ENCODE results near the gene SNORC.
A peak's percentile ranks its signal among the peaks of the same experiment; 100 is the strongest.

The SNORC gene

GRCh38 chr2:232866104-232866503 lies 4.0 kb upstream of the SNORC start:
- no peak for DNase-seq (ENCODE audit: low read depth in 2 of 3, low spot score in 1 of 3)

GRCh38 chr2:232869138-232870017 lies 686 bp upstream of the SNORC start:
- no peak for DNase-seq (ENCODE audit: low read depth in 2 of 3, low spot score in 1 of 3)

- no peak for DNase-seq (ENCODE audit: low read depth in 2 of 3, low spot score in 1 of 3)
These were observed 805 bp downstream of the SNORC start for GRCh38 chr2:232870766-232871371.

GRCh38 chr2:232871418-232871834 lies 1.4 kb downstream of the SNORC start:
- DNase-seq (ENCODE audit: low read depth in 2 of 3, low spot score in 1 of 3) = no peak

- DNase-seq (ENCODE audit: low read depth in 2 of 3, low spot score in 1 of 3) = no peak
These were observed 2.0 kb downstream of the SNORC start for GRCh38 chr2:232871835-232872736.

- DNase-seq (ENCODE audit: low read depth in 2 of 3, low spot score in 1 of 3) = no peak
These were observed 2.8 kb downstream of the SNORC start for GRCh38 chr2:232872826-232873225.

GRCh38 chr2:232873292-232873908 lies 3.3 kb downstream of the SNORC start:
- DNase-seq (ENCODE audit: low read depth in 2 of 3, low spot score in 1 of 3) = no peak

- DNase-seq (ENCODE audit: low read depth in 2 of 3, low spot score in 1 of 3) = no peak
These were observed 4.0 kb downstream of the SNORC start for GRCh38 chr2:232873909-232874641.

- DNase-seq (ENCODE audit: low read depth in 2 of 3, low spot score in 1 of 3) = no peak
These were observed 4.7 kb downstream of the SNORC start for GRCh38 chr2:232874677-232875223.

GRCh38 chr2:232875256-232876121 lies 5.4 kb downstream of the SNORC start:
- DNase-seq (ENCODE audit: low read depth in 2 of 3, low spot score in 1 of 3) = no peak

- peak in 1 of 3 donors; percentile 13 for DNase-seq (ENCODE audit: low read depth in 2 of 3, low spot score in 1 of 3)
These were observed 6.3 kb downstream of the SNORC start for GRCh38 chr2:232876161-232876977.

- DNase-seq (ENCODE audit: low read depth in 2 of 3, low spot score in 1 of 3) = no peak
These were observed 6.9 kb downstream of the SNORC start for GRCh38 chr2:232876978-232877441.

GRCh38 chr2:232877940-232878511 lies 8.0 kb downstream of the SNORC start:
- DNase-seq (ENCODE audit: low read depth in 2 of 3, low spot score in 1 of 3) = no peak

- no peak for DNase-seq (ENCODE audit: low read depth in 2 of 3, low spot score in 1 of 3)
These were observed 9.0 kb downstream of the SNORC start for GRCh38 chr2:232878855-232879617.

- no peak for DNase-seq (ENCODE audit: low read depth in 2 of 3, low spot score in 1 of 3)
These were observed 9.8 kb downstream of the SNORC start for GRCh38 chr2:232879618-232880494.

GRCh38 chr2:232880764-232881351 lies 10.8 kb downstream of the SNORC start:
- no peak for DNase-seq (ENCODE audit: low read depth in 2 of 3, low spot score in 1 of 3)

Data from stimulated activated CD4-positive, alpha-beta T cell treated with anti-CD3 and anti-CD28 coated beads, Interleukin-12 subunit alpha, Interleukin-12 subunit beta, amount 100 ng/mL, for 48 hours (primary cell).